H1 (cell line): Measurements from ENCODE around the gene DUSP23. TPM values are rescaled to one million over a fixed set of nuclear protein-coding genes. Genes with fewer than 3 reads are reported as not detected.

Source experiments
- CTCF ChIA-PET: fragments of 300-600 bp; sonication (Branson Sonifier 250); formaldehyde crosslinking; loops from one replicate; lab custom pipeline; 2021; ENCODE audit not compliant: partially characterized antibody; lab: Charles Lee
- POLR2A ChIA-PET: fragments of 300-600 bp; sonication (Branson Sonifier 250); formaldehyde crosslinking; loops from one replicate; lab custom pipeline; 2021; ENCODE audit warnings: inconsistent platforms; ENCODE audit not compliant: partially characterized antibody; lab: Charles Lee
- DNase-seq, 2 experiments: peaks; one replicate each; pipeline versions ENCODE4 v3.0.0 to v3.0.0-alpha.2; 2010 to 2022; ENCODE audit warnings: low spot score in 2 of 2, low read depth in 1 of 2, mixed read lengths in 1 of 2
- FAIRE-seq: peaks from 2 replicates; lab custom pipeline; 2011; peaks lifted over from hg19 to GRCh38; lab: Jason Lieb, UNC
- H2AFZ ChIP-seq: 2 replicates; pipeline ENCODE4 v1.8.1; 2012; ENCODE audit warnings: low read length, inconsistent platforms
- H2AK5ac ChIP-seq: 2 replicates; pipeline ENCODE4 v1.6.1; 2013; ENCODE audit warnings: low read depth, low read length
- H2BK120ac ChIP-seq: replicated peaks from 2 replicates; pipeline ENCODE3; 2013; ENCODE audit warnings: low read depth, low read length, inconsistent platforms
- H2BK12ac ChIP-seq: 2 replicates; pipeline ENCODE4 v1.6.1; 2013; ENCODE audit warnings: low read depth, low read length
- H2BK15ac ChIP-seq: 2 replicates; pipeline ENCODE4 v1.6.1; 2013; ENCODE audit warnings: low read length
- H2BK20ac ChIP-seq: 2 replicates; pipeline ENCODE4 v1.6.1; 2013; ENCODE audit warnings: low read length
- H2BK5ac ChIP-seq: 2 replicates; pipeline ENCODE4 v1.6.1; 2013; ENCODE audit warnings: low read depth, low read length
- H3K14ac ChIP-seq: 2 replicates; pipeline ENCODE4 v1.6.1; 2013; ENCODE audit warnings: inconsistent platforms; ENCODE audit not compliant: insufficient read length
- H3K18ac ChIP-seq: 2 replicates; pipeline ENCODE4 v1.6.1; 2013; ENCODE audit warnings: low read length; ENCODE audit errors: extremely low read depth
- H3K23ac ChIP-seq: 2 replicates; pipeline ENCODE4 v1.6.1; 2013; ENCODE audit warnings: inconsistent platforms; ENCODE audit not compliant: insufficient read length
- H3K23me2 ChIP-seq: 2 replicates; pipeline ENCODE4 v1.6.1; 2013; ENCODE audit warnings: low read depth, low read length
- H3K27ac ChIP-seq: 2 replicates; pipeline ENCODE4 v1.6.1; 2011; ENCODE audit warnings: low read depth, low read length, inconsistent platforms
- H3K27me3 ChIP-seq, 4 experiments: replicated peaks in 1 of 4; 1 replicate in 1 of 4; 2 replicates in 3 of 4; pipeline versions ENCODE4 v1.6.1 to v1.8.1; 2011 to 2013; ENCODE audit warnings: low read length in 3 of 4, mild to moderate bottlenecking in 3 of 4, inconsistent platforms in 2 of 4, mixed read lengths in 2 of 4, moderate library complexity in 1 of 4; ENCODE audit not compliant: control insufficient read depth in 3 of 4, insufficient read depth in 3 of 4; ENCODE audit errors: extremely low read depth in 1 of 4
- H3K36me3 ChIP-seq, 4 experiments: 2 replicates each; pipeline versions ENCODE4 v1.6.1 to v1.8.1; 2011 to 2013; ENCODE audit warnings: mild to moderate bottlenecking in 4 of 4, low read length in 3 of 4, moderate library complexity in 2 of 4, control low read depth in 1 of 4, inconsistent platforms in 1 of 4; ENCODE audit not compliant: insufficient read depth in 4 of 4, control insufficient read depth in 2 of 4
- H3K4ac ChIP-seq: replicated peaks from 2 replicates; pipeline ENCODE3; 2013; ENCODE audit warnings: low read length, low read depth, mixed read lengths, inconsistent platforms; ENCODE audit not compliant: insufficient read length
- H3K4me1 ChIP-seq, 4 experiments: replicated peaks in 1 of 4; 1 replicate in 1 of 4; 2 replicates in 3 of 4; pipeline versions ENCODE4 v1.6.1 to v1.8.1; 2011 to 2013; ENCODE audit warnings: low read length in 3 of 4, inconsistent platforms in 2 of 4, mixed read lengths in 1 of 4; ENCODE audit not compliant: insufficient read depth in 4 of 4, control insufficient read depth in 3 of 4
- H3K4me2 ChIP-seq, 2 experiments: 2 replicates each; pipeline versions ENCODE4 v1.6.1 to v1.8.1; 2011 to 2013; ENCODE audit warnings: low read depth in 2 of 2, low read length in 2 of 2, control low read depth in 1 of 2, inconsistent platforms in 1 of 2, mild to moderate bottlenecking in 1 of 2; ENCODE audit not compliant: insufficient read depth in 1 of 2
- H3K4me3 ChIP-seq, 4 experiments: fragments of 200-600, 300-600 bp in 1 of 4; sonication (generic), shearing (Covaris generic), sonication (Bioruptor Twin) in 1 of 4; 2 replicates each; pipeline versions ENCODE4 v1.5.1 to v1.8.1; 2011 to 2016; ENCODE audit warnings: low read length in 4 of 4, low read depth in 3 of 4, control low read depth in 2 of 4, inconsistent platforms in 2 of 4, mild to moderate bottlenecking in 2 of 4, mixed read lengths in 1 of 4, moderate library complexity in 1 of 4; ENCODE audit not compliant: insufficient read depth in 2 of 4; ENCODE audit errors: extremely low read depth in 1 of 4
- H3K56ac ChIP-seq: replicated peaks from 2 replicates; pipeline ENCODE3; 2013; ENCODE audit warnings: low read depth, mild to moderate bottlenecking, mixed read lengths, low read length, inconsistent platforms; ENCODE audit not compliant: insufficient read length
- H3K79me1 ChIP-seq: 2 replicates; pipeline ENCODE4 v1.6.1; 2013; ENCODE audit warnings: low read depth, low read length, control low read depth
- H3K79me2 ChIP-seq, 2 experiments: 2 replicates each; pipeline versions ENCODE4 v1.6.1 to v1.8.1; 2012 to 2013; ENCODE audit warnings: low read length in 2 of 2, mild to moderate bottlenecking in 2 of 2, inconsistent platforms in 1 of 2; ENCODE audit not compliant: insufficient read depth in 2 of 2, control insufficient read depth in 1 of 2
- H3K9ac ChIP-seq, 4 experiments: replicated peaks in 1 of 4; 1 replicate in 1 of 4; 2 replicates in 3 of 4; pipeline versions ENCODE4 v1.6.1 to v1.8.1; 2011 to 2013; ENCODE audit warnings: low read depth in 3 of 4, low read length in 3 of 4, control low read depth in 2 of 4, mild to moderate bottlenecking in 2 of 4, moderate library complexity in 2 of 4, inconsistent platforms in 1 of 4; ENCODE audit errors: extremely low read depth in 1 of 4
- H3K9me3 ChIP-seq, 2 experiments: 2 replicates each; pipeline versions ENCODE4 v1.6.1 to v1.8.1; 2012 to 2013; ENCODE audit warnings: mild to moderate bottlenecking in 2 of 2, moderate library complexity in 2 of 2, control low read depth in 1 of 2, inconsistent platforms in 1 of 2, low read depth in 1 of 2, low read length in 1 of 2, mixed read lengths in 1 of 2; ENCODE audit not compliant: insufficient read depth in 2 of 2
- H4K20me1 ChIP-seq, 2 experiments: replicated peaks in 1 of 2; 2 replicates each; pipeline versions ENCODE3 to v1.8.1; 2011 to 2013; ENCODE audit warnings: inconsistent platforms in 2 of 2, low read length in 2 of 2, mild to moderate bottlenecking in 1 of 2; ENCODE audit not compliant: insufficient read depth in 2 of 2, control insufficient read depth in 1 of 2
- H4K5ac ChIP-seq: 2 replicates; pipeline ENCODE4 v1.6.1; 2013; ENCODE audit warnings: low read length, low read depth, mixed read lengths, inconsistent platforms; ENCODE audit not compliant: insufficient read length
- H4K8ac ChIP-seq: 2 replicates; pipeline ENCODE4 v1.8.0; 2013; ENCODE audit warnings: mild to moderate bottlenecking, moderate library complexity, low read length, inconsistent platforms; ENCODE audit not compliant: insufficient read depth; ENCODE audit errors: extremely low read depth
- H4K91ac ChIP-seq: replicated peaks from 2 replicates; pipeline ENCODE3; 2013; ENCODE audit warnings: low read length, mixed read lengths, inconsistent platforms; ENCODE audit not compliant: insufficient read length
- GABPA ChIP-seq: IDR thresholded peaks from 2 replicates; pipeline ENCODE4 v1.6.1; 2011; ENCODE audit warnings: mild to moderate bottlenecking, low read length, moderate library complexity, borderline replicate concordance; ENCODE audit not compliant: insufficient read depth
- NRF1 ChIP-seq: IDR thresholded peaks from 2 replicates; pipeline ENCODE4 v1.6.1; 2011; ENCODE audit warnings: mild to moderate bottlenecking, low read depth, low read length, improper control_type of control experiment
- PHF8 ChIP-seq: fragments of 200-600 bp; sonication (generic); conservative IDR thresholded peaks from 2 replicates; pipeline ENCODE4 v1.7.1; 2012; ENCODE audit warnings: low read depth, mild to moderate bottlenecking, inconsistent platforms, low read length, moderate library complexity
- POLR2A ChIP-seq, 2 experiments: IDR thresholded peaks; 1 replicate in 1 of 2; 2 replicates in 1 of 2; pipeline ENCODE4 v1.6.1; 2011; ENCODE audit warnings: low read depth in 2 of 2, low read length in 2 of 2, mild to moderate bottlenecking in 2 of 2; ENCODE audit errors: control extremely low read depth in 1 of 2
- RBBP5 ChIP-seq: IDR thresholded peaks from 2 replicates; pipeline ENCODE4 v1.7.1; 2012; ENCODE audit warnings: low read depth, mild to moderate bottlenecking, inconsistent platforms, low read length, moderate library complexity, borderline replicate concordance
- RNF2 ChIP-seq: fragments of 200-900, 300-1000 bp; sonication (generic); IDR thresholded peaks from 2 replicates; pipeline ENCODE4 v1.7.1; 2016; ENCODE audit warnings: borderline replicate concordance, low read depth, mild to moderate bottlenecking, antibody characterized with exemption, low read length; ENCODE audit not compliant: poor library complexity, severe bottlenecking; ENCODE audit errors: missing control alignments
- SIX5 ChIP-seq: IDR thresholded peaks from 2 replicates; pipeline ENCODE4 v1.6.1; 2011; ENCODE audit warnings: mild to moderate bottlenecking, low read depth, low read length
- SRF ChIP-seq: IDR thresholded peaks from 2 replicates; pipeline ENCODE4 v1.6.1; 2011; ENCODE audit warnings: mild to moderate bottlenecking, low read depth, low read length, moderate library complexity
- USF2 ChIP-seq: IDR thresholded peaks from 2 replicates; pipeline ENCODE4 v1.6.1; 2011; ENCODE audit warnings: low read length, improper control_type of control experiment
- YY1 ChIP-seq: IDR thresholded peaks from 2 replicates; pipeline ENCODE4 v1.6.1; 2011; ENCODE audit warnings: low read depth, mild to moderate bottlenecking, low read length
- ZNF274 ChIP-seq: IDR thresholded peaks from 2 replicates; pipeline ENCODE4 v1.7.0; 2012; ENCODE audit warnings: low read length, borderline replicate concordance; ENCODE audit errors: extremely low read depth
- polyA plus RNA-seq, 7 experiments: library from polyadenylated mRNA; depleted of rRNA in 3 of 7; stranded (reverse) in 5 of 7; unstranded in 2 of 7; fragments of >200 nt in 5 of 7; fragments of 200-250 nt in 2 of 7; gene quantifications; 1 replicate in 5 of 7; 2 replicates in 1 of 7; 4 replicates in 1 of 7; pipeline versions ENCODE4 v1.2.1 to v1.2.3, GENCODE V29; 2011 to 2013; ENCODE audit warnings: missing spikeins in 2 of 7, mixed read lengths in 2 of 7
- total RNA-seq: library from RNA; stranded (reverse); fragmentation: NEBNext Ultra II Directional; extraction: Animal tissue kit (Norgen Biotek cat#: 25700); gene quantifications from 2 replicates; pipeline ENCODE4 v1.2.1, GENCODE V29; 2021

DUSP23 gene
- total and polyA plus RNA-seq, 2 of the 8 experiments (the other 6 are each of a cell fraction or from before 2014, with no cell fraction given): 45.8 to 80.1 TPM

DNA sequence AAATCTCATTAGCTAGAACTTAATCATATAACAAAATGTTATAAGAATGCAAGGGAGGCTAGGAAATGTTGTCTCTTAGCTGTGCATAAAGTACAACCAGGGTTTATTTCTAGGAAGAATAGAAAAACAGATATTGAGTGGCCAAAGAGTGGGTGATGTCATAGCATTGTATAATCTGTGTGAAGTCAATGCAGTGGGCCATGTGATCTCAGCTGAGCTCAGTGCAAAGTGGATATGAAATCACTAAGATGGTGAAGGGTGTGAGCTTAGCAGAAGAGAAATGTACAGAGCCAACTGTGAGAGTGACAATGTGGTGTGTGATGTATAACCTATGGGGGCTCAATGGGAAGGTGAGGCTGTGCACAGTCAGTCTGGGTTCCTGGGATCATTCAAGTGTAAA, 29.7 kb upstream of the DUSP23 start:
- Histone ChIP-seq H2AFZ (no peak overlapping the region), H3K4me1 (no peaks in the 10 kb centered on the region), H3K36me3 (no peaks in the 10 kb centered on the region), H2AK5ac (no peak overlapping the region), H2BK5ac (no peak overlapping the region), H3K56ac (no peak overlapping the region), H3K9me3 (peaks cover 14 to 27% of the 10 kb centered on the region in 2 experiments; a peak in 2 of 4 replicates), H3K4me3 (no peak overlapping the region), H3K4ac (no peak overlapping the region), H3K79me2 (no peaks in the 10 kb centered on the region), H2BK12ac (no peak overlapping the region), H4K91ac (no peak overlapping the region), H4K8ac (no peak overlapping the region), H3K23me2 (no peaks in the 10 kb centered on the region), H3K27me3 (no peaks in the 10 kb centered on the region), H3K79me1 (no peaks in the 10 kb centered on the region), H2BK15ac (no peak overlapping the region), H3K18ac (no peak overlapping the region), H3K9ac (no peak overlapping the region), H4K20me1 (no peaks in the 10 kb centered on the region), H2BK120ac (no peak overlapping the region), H4K5ac (no peak overlapping the region), H2BK20ac (no peak overlapping the region), H3K27ac (no peak overlapping the region), H3K14ac (no peak overlapping the region), H3K23ac (no peak overlapping the region), H3K4me2 (no peak overlapping the region)
- TF ChIP-seq SRF: no peak
- no peak for TF ChIP-seq POLR2A (IDR thresholded peaks at IDR 0.05; ENCODE audit: control extremely low read depth in 1 of 2, low read depth in 2 of 2, low read length in 2 of 2)
- TF ChIP-seq YY1: no peak
- no peak for TF ChIP-seq RBBP5
- TF ChIP-seq GABPA: no peak
- TF ChIP-seq NRF1: no peak
- TF ChIP-seq RNF2: no peak
- no peak for TF ChIP-seq ZNF274
- TF ChIP-seq SIX5: no peak
- no peak for TF ChIP-seq PHF8
- no peak for TF ChIP-seq USF2
- FAIRE-seq: no peak
- POLR2A ChIA-PET: no interaction called here
- CTCF ChIA-PET: no interaction called here
- no peak for DNase-seq
